H1 (cell line): Measurements from ENCODE around the gene LCMT1. TPM values are rescaled to one million over a fixed set of nuclear protein-coding genes. Genes with fewer than 3 reads are reported as not detected.
"Not testable (repeated sequence)": the region's sequence is repeated elsewhere in the genome, so short reads cannot be mapped to it uniquely, and the experiment has no call there.

Source experiments
- CTCF ChIA-PET: fragments of 300-600 bp; sonication (Branson Sonifier 250); formaldehyde crosslinking; loops from one replicate; lab custom pipeline; 2021; ENCODE audit not compliant: partially characterized antibody; lab: Charles Lee
- POLR2A ChIA-PET: fragments of 300-600 bp; sonication (Branson Sonifier 250); formaldehyde crosslinking; loops from one replicate; lab custom pipeline; 2021; ENCODE audit warnings: inconsistent platforms; ENCODE audit not compliant: partially characterized antibody; lab: Charles Lee
- DNase-seq, 2 experiments: peaks; one replicate each; pipeline versions ENCODE4 v3.0.0 to v3.0.0-alpha.2; 2010 to 2022; ENCODE audit warnings: low spot score in 2 of 2, low read depth in 1 of 2, mixed read lengths in 1 of 2
- FAIRE-seq: peaks from 2 replicates; lab custom pipeline; 2011; peaks lifted over from hg19 to GRCh38; lab: Jason Lieb, UNC
- H2AFZ ChIP-seq: 2 replicates; pipeline ENCODE4 v1.8.1; 2012; ENCODE audit warnings: low read length, inconsistent platforms
- H2AK5ac ChIP-seq: 2 replicates; pipeline ENCODE4 v1.6.1; 2013; ENCODE audit warnings: low read depth, low read length
- H2BK120ac ChIP-seq: replicated peaks from 2 replicates; pipeline ENCODE3; 2013; ENCODE audit warnings: low read depth, low read length, inconsistent platforms
- H2BK12ac ChIP-seq: 2 replicates; pipeline ENCODE4 v1.6.1; 2013; ENCODE audit warnings: low read depth, low read length
- H2BK15ac ChIP-seq: 2 replicates; pipeline ENCODE4 v1.6.1; 2013; ENCODE audit warnings: low read length
- H2BK20ac ChIP-seq: 2 replicates; pipeline ENCODE4 v1.6.1; 2013; ENCODE audit warnings: low read length
- H2BK5ac ChIP-seq: 2 replicates; pipeline ENCODE4 v1.6.1; 2013; ENCODE audit warnings: low read depth, low read length
- H3K14ac ChIP-seq: 2 replicates; pipeline ENCODE4 v1.6.1; 2013; ENCODE audit warnings: inconsistent platforms; ENCODE audit not compliant: insufficient read length
- H3K18ac ChIP-seq: 2 replicates; pipeline ENCODE4 v1.6.1; 2013; ENCODE audit warnings: low read length; ENCODE audit errors: extremely low read depth
- H3K23ac ChIP-seq: 2 replicates; pipeline ENCODE4 v1.6.1; 2013; ENCODE audit warnings: inconsistent platforms; ENCODE audit not compliant: insufficient read length
- H3K23me2 ChIP-seq: 2 replicates; pipeline ENCODE4 v1.6.1; 2013; ENCODE audit warnings: low read depth, low read length
- H3K27ac ChIP-seq: 2 replicates; pipeline ENCODE4 v1.6.1; 2011; ENCODE audit warnings: low read depth, low read length, inconsistent platforms
- H3K27me3 ChIP-seq, 4 experiments: replicated peaks in 1 of 4; 1 replicate in 1 of 4; 2 replicates in 3 of 4; pipeline versions ENCODE4 v1.6.1 to v1.8.1; 2011 to 2013; ENCODE audit warnings: low read length in 3 of 4, mild to moderate bottlenecking in 3 of 4, inconsistent platforms in 2 of 4, mixed read lengths in 2 of 4, moderate library complexity in 1 of 4; ENCODE audit not compliant: control insufficient read depth in 3 of 4, insufficient read depth in 3 of 4; ENCODE audit errors: extremely low read depth in 1 of 4
- H3K36me3 ChIP-seq, 4 experiments: 2 replicates each; pipeline versions ENCODE4 v1.6.1 to v1.8.1; 2011 to 2013; ENCODE audit warnings: mild to moderate bottlenecking in 4 of 4, low read length in 3 of 4, moderate library complexity in 2 of 4, control low read depth in 1 of 4, inconsistent platforms in 1 of 4; ENCODE audit not compliant: insufficient read depth in 4 of 4, control insufficient read depth in 2 of 4
- H3K4ac ChIP-seq: replicated peaks from 2 replicates; pipeline ENCODE3; 2013; ENCODE audit warnings: low read length, low read depth, mixed read lengths, inconsistent platforms; ENCODE audit not compliant: insufficient read length
- H3K4me1 ChIP-seq, 4 experiments: replicated peaks in 1 of 4; 1 replicate in 1 of 4; 2 replicates in 3 of 4; pipeline versions ENCODE4 v1.6.1 to v1.8.1; 2011 to 2013; ENCODE audit warnings: low read length in 3 of 4, inconsistent platforms in 2 of 4, mixed read lengths in 1 of 4; ENCODE audit not compliant: insufficient read depth in 4 of 4, control insufficient read depth in 3 of 4
- H3K4me2 ChIP-seq, 2 experiments: 2 replicates each; pipeline versions ENCODE4 v1.6.1 to v1.8.1; 2011 to 2013; ENCODE audit warnings: low read depth in 2 of 2, low read length in 2 of 2, control low read depth in 1 of 2, inconsistent platforms in 1 of 2, mild to moderate bottlenecking in 1 of 2; ENCODE audit not compliant: insufficient read depth in 1 of 2
- H3K4me3 ChIP-seq, 4 experiments: fragments of 200-600, 300-600 bp in 1 of 4; sonication (generic), shearing (Covaris generic), sonication (Bioruptor Twin) in 1 of 4; 2 replicates each; pipeline versions ENCODE4 v1.5.1 to v1.8.1; 2011 to 2016; ENCODE audit warnings: low read length in 4 of 4, low read depth in 3 of 4, control low read depth in 2 of 4, inconsistent platforms in 2 of 4, mild to moderate bottlenecking in 2 of 4, mixed read lengths in 1 of 4, moderate library complexity in 1 of 4; ENCODE audit not compliant: insufficient read depth in 2 of 4; ENCODE audit errors: extremely low read depth in 1 of 4
- H3K56ac ChIP-seq: replicated peaks from 2 replicates; pipeline ENCODE3; 2013; ENCODE audit warnings: low read depth, mild to moderate bottlenecking, mixed read lengths, low read length, inconsistent platforms; ENCODE audit not compliant: insufficient read length
- H3K79me1 ChIP-seq: 2 replicates; pipeline ENCODE4 v1.6.1; 2013; ENCODE audit warnings: low read depth, low read length, control low read depth
- H3K79me2 ChIP-seq, 2 experiments: 2 replicates each; pipeline versions ENCODE4 v1.6.1 to v1.8.1; 2012 to 2013; ENCODE audit warnings: low read length in 2 of 2, mild to moderate bottlenecking in 2 of 2, inconsistent platforms in 1 of 2; ENCODE audit not compliant: insufficient read depth in 2 of 2, control insufficient read depth in 1 of 2
- H3K9ac ChIP-seq, 4 experiments: replicated peaks in 1 of 4; 1 replicate in 1 of 4; 2 replicates in 3 of 4; pipeline versions ENCODE4 v1.6.1 to v1.8.1; 2011 to 2013; ENCODE audit warnings: low read depth in 3 of 4, low read length in 3 of 4, control low read depth in 2 of 4, mild to moderate bottlenecking in 2 of 4, moderate library complexity in 2 of 4, inconsistent platforms in 1 of 4; ENCODE audit errors: extremely low read depth in 1 of 4
- H3K9me3 ChIP-seq, 2 experiments: 2 replicates each; pipeline versions ENCODE4 v1.6.1 to v1.8.1; 2012 to 2013; ENCODE audit warnings: mild to moderate bottlenecking in 2 of 2, moderate library complexity in 2 of 2, control low read depth in 1 of 2, inconsistent platforms in 1 of 2, low read depth in 1 of 2, low read length in 1 of 2, mixed read lengths in 1 of 2; ENCODE audit not compliant: insufficient read depth in 2 of 2
- H4K20me1 ChIP-seq, 2 experiments: replicated peaks in 1 of 2; 2 replicates each; pipeline versions ENCODE3 to v1.8.1; 2011 to 2013; ENCODE audit warnings: inconsistent platforms in 2 of 2, low read length in 2 of 2, mild to moderate bottlenecking in 1 of 2; ENCODE audit not compliant: insufficient read depth in 2 of 2, control insufficient read depth in 1 of 2
- H4K5ac ChIP-seq: 2 replicates; pipeline ENCODE4 v1.6.1; 2013; ENCODE audit warnings: low read length, low read depth, mixed read lengths, inconsistent platforms; ENCODE audit not compliant: insufficient read length
- H4K8ac ChIP-seq: 2 replicates; pipeline ENCODE4 v1.8.0; 2013; ENCODE audit warnings: mild to moderate bottlenecking, moderate library complexity, low read length, inconsistent platforms; ENCODE audit not compliant: insufficient read depth; ENCODE audit errors: extremely low read depth
- H4K91ac ChIP-seq: replicated peaks from 2 replicates; pipeline ENCODE3; 2013; ENCODE audit warnings: low read length, mixed read lengths, inconsistent platforms; ENCODE audit not compliant: insufficient read length
- CTBP2 ChIP-seq: IDR thresholded peaks from 2 replicates; pipeline ENCODE4 v1.7.0; 2011; ENCODE audit warnings: borderline replicate concordance, mild to moderate bottlenecking, moderate library complexity, mixed read lengths, low read length; ENCODE audit not compliant: insufficient read depth, insufficient read length
- EGR1 ChIP-seq: IDR thresholded peaks from 2 replicates; pipeline ENCODE4 v1.6.1; 2011; ENCODE audit warnings: low read depth, low read length, borderline replicate concordance
- GTF2F1 ChIP-seq: IDR thresholded peaks from 2 replicates; pipeline ENCODE4 v1.6.1; 2012; ENCODE audit warnings: low read depth, low read length, improper control_type of control experiment, borderline replicate concordance
- HDAC6 ChIP-seq: IDR thresholded peaks from one replicate; pipeline ENCODE4 v1.7.1; 2012; ENCODE audit warnings: low read depth, mild to moderate bottlenecking, inconsistent platforms, low read length, moderate library complexity
- PHF8 ChIP-seq: fragments of 200-600 bp; sonication (generic); conservative IDR thresholded peaks from 2 replicates; pipeline ENCODE4 v1.7.1; 2012; ENCODE audit warnings: low read depth, mild to moderate bottlenecking, inconsistent platforms, low read length, moderate library complexity
- POLR2AphosphoS5 ChIP-seq: IDR thresholded peaks from 2 replicates; pipeline ENCODE4 v1.6.1; 2011; ENCODE audit warnings: low read depth, low read length
- RFX5 ChIP-seq: IDR thresholded peaks from 2 replicates; pipeline ENCODE4 v1.6.1; 2011; ENCODE audit warnings: low read depth, low read length, improper control_type of control experiment, borderline replicate concordance
- ZNF274 ChIP-seq: IDR thresholded peaks from 2 replicates; pipeline ENCODE4 v1.7.0; 2012; ENCODE audit warnings: low read length, borderline replicate concordance; ENCODE audit errors: extremely low read depth
- WGBS, 2 experiments: shearing (Covaris generic) in 1 of 2; methylation state at CpG; one replicate each; pipeline versions ENCODE4 v1.1.6 to v1.1.7; 2013 to 2015; ENCODE audit warnings: low lambda C conversion rate in 2 of 2, mixed read lengths in 2 of 2, inconsistent platforms in 1 of 2, low coverage in 1 of 2, missing lambda C conversion rate in 1 of 2; ENCODE audit not compliant: insufficient replicate concordance in 2 of 2, insufficient coverage in 1 of 2, insufficient read length in 1 of 2; ENCODE audit errors: extremely low coverage in 1 of 2, missing lambda C conversion rate in 1 of 2; 5-methylcytosine and 5-hydroxymethylcytosine counted together
- polyA plus RNA-seq, 7 experiments: library from polyadenylated mRNA; depleted of rRNA in 3 of 7; stranded (reverse) in 5 of 7; unstranded in 2 of 7; fragments of >200 nt in 5 of 7; fragments of 200-250 nt in 2 of 7; gene quantifications; 1 replicate in 5 of 7; 2 replicates in 1 of 7; 4 replicates in 1 of 7; pipeline versions ENCODE4 v1.2.1 to v1.2.3, GENCODE V29; 2011 to 2013; ENCODE audit warnings: missing spikeins in 2 of 7, mixed read lengths in 2 of 7
- total RNA-seq: library from RNA; stranded (reverse); fragmentation: NEBNext Ultra II Directional; extraction: Animal tissue kit (Norgen Biotek cat#: 25700); gene quantifications from 2 replicates; pipeline ENCODE4 v1.2.1, GENCODE V29; 2021

The LCMT1 gene
- total and polyA plus RNA-seq, 2 of the 8 experiments (the other 6 are each of a cell fraction or from before 2014, with no cell fraction given), result 61.0 to 80.8 TPM

DNA sequence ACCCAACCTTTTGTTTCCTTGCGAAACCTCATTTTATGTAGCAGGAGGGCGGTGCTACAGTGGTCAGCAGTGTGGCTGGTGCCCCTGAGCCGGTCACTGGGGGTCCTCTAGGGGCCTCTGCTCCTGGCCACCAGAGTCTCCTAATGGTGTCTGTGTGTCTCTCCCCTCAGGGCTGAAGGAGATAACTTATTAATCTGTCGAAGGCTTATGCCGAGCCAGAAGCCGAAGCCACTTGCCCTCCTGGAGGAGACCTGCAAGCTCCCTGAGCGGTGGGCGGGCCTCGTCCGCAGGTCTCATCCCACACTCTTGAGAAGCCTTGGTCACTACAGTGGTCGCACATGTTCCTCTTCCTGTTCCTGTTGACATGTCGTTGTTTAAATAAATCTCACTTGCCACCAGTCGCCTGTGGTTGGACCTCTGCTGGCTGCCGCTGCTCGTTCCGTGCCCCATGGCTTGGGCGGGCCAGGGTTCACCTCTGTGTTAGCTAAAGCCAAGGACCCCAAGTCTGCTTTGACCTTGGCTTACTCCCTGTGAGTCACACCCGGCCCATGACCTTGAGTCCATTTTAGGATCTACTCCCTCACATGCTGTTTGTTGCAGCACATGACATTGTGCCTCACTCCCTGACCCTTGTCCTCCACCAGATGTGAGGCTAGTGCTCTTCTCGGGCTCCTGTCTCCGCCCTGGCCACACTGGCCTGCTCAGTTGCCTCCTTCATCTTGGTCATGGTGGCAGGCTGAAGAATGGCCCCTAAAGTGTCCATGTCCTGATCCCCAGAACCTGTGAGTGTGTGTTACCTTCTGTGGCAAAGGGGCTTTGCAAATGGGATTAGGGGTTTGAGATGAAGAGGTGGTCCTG lies 66.5 kb downstream of the LCMT1 start (continued):
- TF ChIP-seq ZNF274 (no peak), EGR1 (no peak), PHF8 (no peak), RFX5 (no peak), GTF2F1 (no peak), POLR2AphosphoS5 (no peak), CTBP2 (no peak), HDAC6 (no peak)

DNA sequence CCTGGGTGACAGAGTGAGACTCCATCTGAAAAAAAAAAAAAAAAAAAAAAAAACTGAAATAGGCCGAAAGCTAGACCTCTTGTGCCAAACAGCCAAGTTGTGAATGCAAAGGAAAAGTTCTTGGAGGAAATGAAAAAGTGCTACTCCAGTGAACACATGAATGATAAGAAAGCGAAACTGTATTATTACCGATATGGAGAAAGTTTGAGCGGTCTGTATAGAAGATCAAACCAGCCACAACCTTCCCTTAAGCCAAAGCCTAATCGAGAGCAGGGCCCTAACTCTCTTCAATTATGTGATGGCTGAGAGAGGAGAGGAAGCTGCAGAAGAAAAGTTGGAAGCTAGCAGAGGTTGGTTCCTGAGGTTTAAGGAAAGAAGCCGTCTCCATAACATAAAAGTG lies 69.7 kb downstream of the LCMT1 start:
- H2BK120ac ChIP-seq, FAIRE-seq, H3K79me2 ChIP-seq, H3K14ac ChIP-seq, H3K23me2 ChIP-seq, H3K9me3 ChIP-seq, H2BK20ac ChIP-seq, H3K27me3 ChIP-seq, H4K8ac ChIP-seq, H2AFZ ChIP-seq, H3K18ac ChIP-seq, H4K5ac ChIP-seq, H3K36me3 ChIP-seq, POLR2A ChIA-PET, H2BK12ac ChIP-seq, H3K23ac ChIP-seq, H3K56ac ChIP-seq, H2BK15ac ChIP-seq, H3K9ac ChIP-seq, H4K91ac ChIP-seq, DNase-seq, H3K4me1 ChIP-seq, H3K79me1 ChIP-seq, H3K4me3 ChIP-seq, H4K20me1 ChIP-seq, H3K4me2 ChIP-seq, H3K4ac ChIP-seq, H3K27ac ChIP-seq, H2AK5ac ChIP-seq, H2BK5ac ChIP-seq: not testable (repeated sequence)
- CTCF ChIA-PET, result interaction anchor here (1.3 kb wide), 1 partner anchor 44 kb away, joined by 6 read pairs; no protein-coding TSS in a partner anchor
- WGBS, 2 experiments, result 97% methylated on average over 6 of the region's 6 CpGs; no CpG with 5 or more reads in 1 of the 2 experiments
